Endothelial cell of umbilical vein (primary cell): Measurements from ENCODE around the gene SHFL. TPM values are rescaled to one million over a fixed set of nuclear protein-coding genes. Genes with fewer than 3 reads are reported as not detected.

Experiments used
- BruUV-seq: library from RNA; stranded (reverse); fragments of 400-500 nt; replicated peaks from 2 replicates; lab custom pipeline; 2021; lab: Mats Ljungman, UMichigan
- CTCF ChIA-PET: fragments of 300-600, 350-600 bp; sonication (Branson Sonifier 250); formaldehyde crosslinking; loops from one replicate; lab custom pipeline; 2021; ENCODE audit warnings: antibody characterized with exemption, inconsistent platforms; lab: Charles Lee
- POLR2A ChIA-PET: fragments of 300-600, 350-600 bp; sonication (Branson Sonifier 250); formaldehyde crosslinking; loops from one replicate; lab custom pipeline; 2021; ENCODE audit warnings: antibody characterized with exemption, inconsistent platforms; lab: Charles Lee
- DNase-seq: peaks from one replicate; pipeline ENCODE4 v3.0.0-alpha.2; 2011; ENCODE audit warnings: low read depth, low spot score
- FAIRE-seq: peaks from 2 replicates; lab custom pipeline; 2011; peaks lifted over from hg19 to GRCh38; lab: Jason Lieb, UNC
- H2AFZ ChIP-seq: 2 replicates; pipeline ENCODE4 v1.6.0; 2012; ENCODE audit warnings: low read depth, low read length, control low read depth, inconsistent platforms
- H3K27ac ChIP-seq: 2 replicates; pipeline ENCODE4 v1.5.1; 2011; ENCODE audit warnings: low read depth, mild to moderate bottlenecking, control low read depth, low read length, moderate library complexity; ENCODE audit not compliant: insufficient read depth
- H3K27me3 ChIP-seq, 2 experiments: 2 replicates each; pipeline versions ENCODE4 v1.6.0 to v1.6.1; 2011; ENCODE audit warnings: low read length in 2 of 2, mixed read lengths in 1 of 2; ENCODE audit not compliant: control insufficient read depth in 2 of 2, insufficient read depth in 2 of 2
- H3K36me3 ChIP-seq, 2 experiments: 2 replicates in 1 of 2; 3 replicates in 1 of 2; pipeline ENCODE4 v1.5.1; 2011; ENCODE audit warnings: low read length in 2 of 2, mild to moderate bottlenecking in 1 of 2, moderate library complexity in 1 of 2; ENCODE audit not compliant: control insufficient read depth in 2 of 2, insufficient read depth in 2 of 2; ENCODE audit errors: extremely low read depth in 1 of 2
- H3K4me1 ChIP-seq: 3 replicates; pipeline ENCODE4 v1.5.1; 2011; ENCODE audit warnings: mild to moderate bottlenecking, low read length; ENCODE audit not compliant: control insufficient read depth, insufficient read depth; ENCODE audit errors: extremely low read depth
- H3K4me2 ChIP-seq: 2 replicates; pipeline ENCODE4 v1.6.1; 2011; ENCODE audit warnings: low read length, control low read depth, mixed read lengths; ENCODE audit not compliant: insufficient read depth
- H3K4me3 ChIP-seq, 3 experiments: fragments of 200-600 bp in 1 of 3; sonication (generic), shearing (Covaris generic) in 1 of 3; replicated peaks in 1 of 3; 2 replicates each; pipeline ENCODE4 v1.5.1; 2011 to 2016; ENCODE audit warnings: control low read depth in 3 of 3, low read length in 3 of 3, mild to moderate bottlenecking in 2 of 3, inconsistent platforms in 1 of 3, low read depth in 1 of 3, moderate library complexity in 1 of 3; ENCODE audit not compliant: insufficient read depth in 1 of 3
- H3K79me2 ChIP-seq: 2 replicates; pipeline ENCODE4 v1.6.0; 2012; ENCODE audit warnings: low read length, inconsistent platforms; ENCODE audit not compliant: control insufficient read depth, insufficient read depth
- H3K9ac ChIP-seq: replicated peaks from 2 replicates; pipeline ENCODE3; 2011; ENCODE audit warnings: low read length, control low read depth; ENCODE audit not compliant: insufficient read depth; ENCODE audit errors: extremely low read depth
- H3K9me1 ChIP-seq: replicated peaks from 3 replicates; pipeline ENCODE4 v1.6.0; 2011; ENCODE audit warnings: mild to moderate bottlenecking, low read length; ENCODE audit not compliant: control insufficient read depth, insufficient read depth; ENCODE audit errors: extremely low read depth
- H3K9me3 ChIP-seq: replicated peaks from 2 replicates; pipeline ENCODE4 v1.5.1; 2012; ENCODE audit warnings: low read length, inconsistent platforms; ENCODE audit not compliant: control insufficient read depth, insufficient read depth
- H4K20me1 ChIP-seq: replicated peaks from 2 replicates; pipeline ENCODE3; 2011; ENCODE audit warnings: mild to moderate bottlenecking, low read length; ENCODE audit not compliant: control insufficient read depth, insufficient read depth; ENCODE audit errors: extremely low read depth
- EZH2 ChIP-seq: IDR thresholded peaks from 2 replicates; pipeline ENCODE4 v1.6.1; 2012; ENCODE audit warnings: borderline replicate concordance, low read depth, mild to moderate bottlenecking, moderate library complexity, low read length, inconsistent platforms; ENCODE audit not compliant: severe bottlenecking
- FOS ChIP-seq: IDR thresholded peaks from 2 replicates; pipeline ENCODE4 v1.6.1; 2011; ENCODE audit warnings: mild to moderate bottlenecking, low read length, moderate library complexity, borderline replicate concordance; ENCODE audit not compliant: insufficient read depth
- JUN ChIP-seq: IDR thresholded peaks from 2 replicates; pipeline ENCODE4 v1.6.1; 2011; ENCODE audit warnings: borderline replicate concordance, low read depth; ENCODE audit not compliant: insufficient read length, insufficient read depth
- MAX ChIP-seq: IDR thresholded peaks from 2 replicates; pipeline ENCODE4 v1.6.1; 2011; ENCODE audit not compliant: insufficient read depth, insufficient read length
- POLR2A ChIP-seq: IDR thresholded peaks from 2 replicates; pipeline ENCODE4 v1.6.1; 2012; ENCODE audit warnings: low read depth, mild to moderate bottlenecking, control low read depth, low read length
- POLR2AphosphoS5 ChIP-seq: IDR thresholded peaks from 2 replicates; pipeline ENCODE4 v1.6.1; 2012; ENCODE audit warnings: low read depth, mild to moderate bottlenecking, control low read depth, low read length, moderate library complexity; ENCODE audit not compliant: insufficient read depth
- dilution Hi-C: fragments of 300-500 bp; cut with MboI; formaldehyde crosslinking; loops from one replicate; pipeline ENCODE4 v1.15.0; 2019; ENCODE audit warnings: low sequenced_read_pairs; ENCODE audit not compliant: extremely low pct_ligation_motif_present
- intact Hi-C: fragments of 100-400 bp; cut with micrococcal nuclease; formaldehyde crosslinking; loops from one replicate; pipeline ENCODE4 v1.10.0; 2022
- polyA plus RNA-seq, 4 experiments: library from polyadenylated mRNA; depleted of rRNA in 3 of 4; stranded (reverse) in 3 of 4; unstranded in 1 of 4; fragments of >200 nt; gene quantifications; 2 replicates each; pipeline versions ENCODE4 v1.2.1 to v1.2.3, GENCODE V29; 2011 to 2012; ENCODE audit warnings: missing spikeins in 1 of 4
- total RNA-seq: library from RNA; stranded (reverse); gene quantifications from 2 replicates; pipeline ENCODE4 v1.2.3, GENCODE V29; 2021
- TF ChIP-seq, protein P1 (sequence below), 2 donors: IDR thresholded peaks; 1 replicate in 1 of 2; 2 replicates in 1 of 2; pipeline ENCODE4 v1.5.1; 2011; ENCODE audit warnings: low read length in 2 of 2, mild to moderate bottlenecking in 2 of 2, moderate library complexity in 2 of 2, control low read depth in 1 of 2, inconsistent platforms in 1 of 2, low read depth in 1 of 2; ENCODE audit not compliant: insufficient read depth in 1 of 2; ENCODE audit errors: extremely low read depth in 1 of 2

The SHFL gene
- total and polyA plus RNA-seq, 2 donors (not counting 3 experiments of a cell fraction or from before 2014, with no cell fraction given) = 34.4 to 36.9 TPM

DNA sequence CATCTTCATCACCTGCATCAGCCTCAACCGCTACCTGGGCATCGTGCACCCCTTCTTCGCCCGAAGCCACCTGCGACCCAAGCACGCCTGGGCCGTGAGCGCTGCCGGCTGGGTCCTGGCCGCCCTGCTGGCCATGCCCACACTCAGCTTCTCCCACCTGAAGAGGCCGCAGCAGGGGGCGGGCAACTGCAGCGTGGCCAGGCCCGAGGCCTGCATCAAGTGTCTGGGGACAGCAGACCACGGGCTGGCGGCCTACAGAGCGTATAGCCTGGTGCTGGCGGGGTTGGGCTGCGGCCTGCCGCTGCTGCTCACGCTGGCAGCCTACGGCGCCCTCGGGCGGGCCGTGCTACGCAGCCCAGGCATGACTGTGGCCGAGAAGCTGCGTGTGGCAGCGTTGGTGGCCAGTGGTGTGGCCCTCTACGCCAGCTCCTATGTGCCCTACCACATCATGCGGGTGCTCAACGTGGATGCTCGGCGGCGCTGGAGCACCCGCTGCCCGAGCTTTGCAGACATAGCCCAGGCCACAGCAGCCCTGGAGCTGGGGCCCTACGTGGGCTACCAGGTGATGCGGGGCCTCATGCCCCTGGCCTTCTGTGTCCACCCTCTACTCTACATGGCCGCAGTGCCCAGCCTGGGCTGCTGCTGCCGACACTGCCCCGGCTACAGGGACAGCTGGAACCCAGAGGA lies 28.0 kb downstream of the SHFL start:
- no peak overlapping the region for H3K27ac ChIP-seq
- no peak for TF ChIP-seq POLR2AphosphoS5
- no peak for TF ChIP-seq MAX
- TF ChIP-seq POLR2A = no peak
- no peak for TF ChIP-seq FOS
- TF ChIP-seq, protein P1, sequence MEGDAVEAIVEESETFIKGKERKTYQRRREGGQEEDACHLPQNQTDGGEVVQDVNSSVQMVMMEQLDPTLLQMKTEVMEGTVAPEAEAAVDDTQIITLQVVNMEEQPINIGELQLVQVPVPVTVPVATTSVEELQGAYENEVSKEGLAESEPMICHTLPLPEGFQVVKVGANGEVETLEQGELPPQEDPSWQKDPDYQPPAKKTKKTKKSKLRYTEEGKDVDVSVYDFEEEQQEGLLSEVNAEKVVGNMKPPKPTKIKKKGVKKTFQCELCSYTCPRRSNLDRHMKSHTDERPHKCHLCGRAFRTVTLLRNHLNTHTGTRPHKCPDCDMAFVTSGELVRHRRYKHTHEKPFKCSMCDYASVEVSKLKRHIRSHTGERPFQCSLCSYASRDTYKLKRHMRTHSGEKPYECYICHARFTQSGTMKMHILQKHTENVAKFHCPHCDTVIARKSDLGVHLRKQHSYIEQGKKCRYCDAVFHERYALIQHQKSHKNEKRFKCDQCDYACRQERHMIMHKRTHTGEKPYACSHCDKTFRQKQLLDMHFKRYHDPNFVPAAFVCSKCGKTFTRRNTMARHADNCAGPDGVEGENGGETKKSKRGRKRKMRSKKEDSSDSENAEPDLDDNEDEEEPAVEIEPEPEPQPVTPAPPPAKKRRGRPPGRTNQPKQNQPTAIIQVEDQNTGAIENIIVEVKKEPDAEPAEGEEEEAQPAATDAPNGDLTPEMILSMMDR (IDR thresholded peaks at IDR 0.05; ENCODE audit: extremely low read depth in 1 of 2, insufficient read depth in 1 of 2, low read depth in 1 of 2, low read length in 2 of 2) = no peak
- no peak for TF ChIP-seq JUN
- no peak for TF ChIP-seq EZH2
- no peak overlapping the region for H3K4me3 ChIP-seq
- intact Hi-C loops = no loop called here
- H3K9ac ChIP-seq = no peak overlapping the region
- BruUV-seq = no TSS peak
- CTCF ChIA-PET = interaction anchor here (0.7 to 2.5 kb wide), 9 partner anchors 8 to 183 kb away, joined by 3 to 11 read pairs (median 3); partner anchors contain the start of gene PPAN
- H2AFZ ChIP-seq = no peak overlapping the region
- no peaks in the 10 kb centered on the region for H4K20me1 ChIP-seq
- H3K9me1 ChIP-seq = no peaks in the 10 kb centered on the region
- POLR2A ChIA-PET = interaction anchor here (0.6 kb wide), 1 partner anchor 34 kb away, joined by 9 read pairs; no protein-coding TSS in a partner anchor
- no peak overlapping the region for H3K4me2 ChIP-seq
- H3K36me3 ChIP-seq = peaks cover 8 to 50% of the 10 kb centered on the region in 2 experiments
- H3K79me2 ChIP-seq = peaks cover 17% of the 10 kb centered on the region
- dilution Hi-C loops = no loop called here
- no peaks in the 10 kb centered on the region for H3K9me3 ChIP-seq
- FAIRE-seq (no peak), DNase-seq (no peak)
- peaks cover 5% of the 10 kb centered on the region for H3K4me1 ChIP-seq
- no peaks in the 10 kb centered on the region for H3K27me3 ChIP-seq
